Colonic mucosa (tissue), 4 donors: ENCODE data around the gene FOXL1. TPM values are rescaled to one million over a fixed set of nuclear protein-coding genes. Genes with fewer than 3 reads are reported as not detected.
A peak's percentile ranks its signal among the peaks of the same experiment; 100 is the strongest.

Source experiments
- DNase-seq: peaks from one replicate; pipeline ENCODE4 v3.0.0-alpha.2; 2020
- H3K27ac ChIP-seq: fragments of 200-600 bp; one replicate; pipeline ENCODE4 v1.8.0; 2021
- H3K27me3 ChIP-seq: fragments of 200-600 bp; one replicate; pipeline ENCODE4 v1.8.0; 2021
- H3K36me3 ChIP-seq: fragments of 200-600 bp; one replicate; pipeline ENCODE4 v1.8.0; 2021
- H3K4me1 ChIP-seq: fragments of 200-600 bp; one replicate; pipeline ENCODE4 v1.8.0; 2021; ENCODE audit warnings: mild to moderate bottlenecking
- H3K4me3 ChIP-seq: fragments of 200-600 bp; one replicate; pipeline ENCODE4 v1.8.0; 2021
- H3K9ac ChIP-seq, 2 donors: one replicate each; pipeline ENCODE4 v1.7.0; 2013; ENCODE audit warnings: control low read depth in 2 of 2, low read depth in 2 of 2, low read length in 2 of 2
- H3K9me3 ChIP-seq: fragments of 200-600 bp; one replicate; pipeline ENCODE4 v1.8.0; 2021
- intact Hi-C: fragments of 100-400 bp; cut with DNase I; formaldehyde crosslinking; loops from one replicate; pipeline ENCODE4 v1.14.1; 2022
- total RNA-seq, 2 donors: library from RNA; stranded (reverse); fragmentation: NEBNext Ultra II Directional in 1 of 2; extraction: Animal tissue kit (Norgen Biotek cat#: 25700) in 1 of 2; gene quantifications; one replicate each; pipeline ENCODE4 v1.2.1, GENCODE V29; 2021
- TF ChIP-seq, protein P1 (sequence below): fragments of 200-600 bp; IDR thresholded peaks from one replicate; pipeline ENCODE4 v1.8.0; 2022; ENCODE audit warnings: antibody characterized with exemption, mild to moderate bottlenecking
- donor health status: healthy.
- donor health status: DM: no; HTN: no; CAD: no.
- donor health status: DM: no; HTN: no; CAD: no.

The FOXL1 gene
- total RNA-seq, 2 donors from 2014 or later = 2.5 to 3.2 TPM

DNA sequence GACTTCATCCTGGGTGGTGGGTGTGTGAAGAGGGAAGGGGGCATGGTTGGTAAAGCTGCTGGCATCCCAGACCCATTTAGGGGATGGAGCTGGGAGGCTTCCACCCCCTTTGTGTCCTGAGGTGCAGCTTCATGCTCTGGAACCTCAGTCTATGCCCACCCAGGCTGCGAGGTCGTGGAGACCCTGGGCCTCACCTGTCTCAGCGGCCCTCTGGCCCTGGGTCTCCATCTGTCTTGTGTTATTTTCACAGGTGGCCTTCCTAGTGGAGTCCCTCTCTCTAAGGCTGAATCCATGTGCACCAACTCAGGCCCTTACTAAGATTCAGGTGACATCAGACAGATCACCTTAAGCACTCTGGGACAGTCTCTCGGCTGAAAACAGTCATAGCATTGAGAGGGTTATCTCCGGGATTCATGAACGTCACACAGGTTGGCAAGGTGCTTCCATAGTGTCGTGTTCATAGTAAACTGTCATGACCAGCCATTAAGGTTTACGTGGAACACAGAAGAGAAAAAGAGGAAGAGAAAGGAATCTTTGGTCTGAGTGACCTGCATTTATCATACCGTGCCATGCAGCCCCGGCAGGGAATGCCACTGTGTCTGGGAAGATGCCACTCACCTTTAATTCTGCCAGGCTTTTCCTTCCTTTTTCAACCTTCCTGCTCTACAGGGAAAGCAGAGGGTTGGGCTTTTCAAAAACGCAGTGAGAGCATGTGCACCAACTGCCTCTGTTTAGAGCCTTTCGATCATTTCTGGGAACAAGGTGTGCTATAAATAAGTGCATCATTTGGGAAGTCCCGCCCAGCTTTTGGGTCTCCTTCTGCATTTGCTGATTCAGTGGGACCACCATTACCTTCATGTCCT lies 4.5 kb upstream of the FOXL1 start:
- Histone ChIP-seq H3K27ac (no peak overlapping the region), H3K9me3 (no peaks in the 10 kb centered on the region), H3K27me3 (peaks cover 64% of the 10 kb centered on the region), H3K36me3 (no peaks in the 10 kb centered on the region), H3K9ac (no peak overlapping the region), H3K4me1 (peaks cover 4% of the 10 kb centered on the region), H3K4me3 (no peak overlapping the region)
- TF ChIP-seq, protein P1, sequence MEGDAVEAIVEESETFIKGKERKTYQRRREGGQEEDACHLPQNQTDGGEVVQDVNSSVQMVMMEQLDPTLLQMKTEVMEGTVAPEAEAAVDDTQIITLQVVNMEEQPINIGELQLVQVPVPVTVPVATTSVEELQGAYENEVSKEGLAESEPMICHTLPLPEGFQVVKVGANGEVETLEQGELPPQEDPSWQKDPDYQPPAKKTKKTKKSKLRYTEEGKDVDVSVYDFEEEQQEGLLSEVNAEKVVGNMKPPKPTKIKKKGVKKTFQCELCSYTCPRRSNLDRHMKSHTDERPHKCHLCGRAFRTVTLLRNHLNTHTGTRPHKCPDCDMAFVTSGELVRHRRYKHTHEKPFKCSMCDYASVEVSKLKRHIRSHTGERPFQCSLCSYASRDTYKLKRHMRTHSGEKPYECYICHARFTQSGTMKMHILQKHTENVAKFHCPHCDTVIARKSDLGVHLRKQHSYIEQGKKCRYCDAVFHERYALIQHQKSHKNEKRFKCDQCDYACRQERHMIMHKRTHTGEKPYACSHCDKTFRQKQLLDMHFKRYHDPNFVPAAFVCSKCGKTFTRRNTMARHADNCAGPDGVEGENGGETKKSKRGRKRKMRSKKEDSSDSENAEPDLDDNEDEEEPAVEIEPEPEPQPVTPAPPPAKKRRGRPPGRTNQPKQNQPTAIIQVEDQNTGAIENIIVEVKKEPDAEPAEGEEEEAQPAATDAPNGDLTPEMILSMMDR = no peak
- no peak for DNase-seq
- intact Hi-C loops = loop anchor here (5.0 kb wide), 1 partner anchor 188 kb away; no protein-coding TSS in a partner anchor

DNA sequence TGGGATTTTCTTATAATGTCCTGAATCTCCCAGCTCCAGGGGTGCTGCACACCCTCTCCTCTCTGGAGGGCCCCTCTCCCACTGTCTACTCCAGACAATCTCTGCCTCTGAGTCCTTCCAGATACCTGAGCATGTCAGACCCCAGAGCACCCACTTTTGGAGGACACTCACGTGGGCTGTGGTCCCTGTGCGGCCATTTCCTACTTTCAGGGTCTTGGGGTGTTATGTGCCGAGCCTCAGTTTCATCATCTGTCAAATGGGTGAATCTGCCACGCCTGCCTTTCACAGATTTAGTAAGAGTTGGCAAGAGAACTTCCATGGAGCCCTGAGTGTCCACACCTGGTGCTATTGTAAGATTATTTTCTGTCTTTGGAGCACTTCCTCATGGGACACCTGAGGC lies 3.7 kb upstream of the FOXL1 start:
- intact Hi-C loops = loop anchor here (5.0 kb wide), 1 partner anchor 188 kb away; no protein-coding TSS in a partner anchor
- Histone ChIP-seq H3K4me3 (no peak overlapping the region), H3K27me3 (peaks cover 64% of the 10 kb centered on the region), H3K27ac (no peak overlapping the region), H3K36me3 (no peaks in the 10 kb centered on the region), H3K9me3 (no peaks in the 10 kb centered on the region), H3K4me1 (peaks cover 4% of the 10 kb centered on the region), H3K9ac (no peak overlapping the region)
- TF ChIP-seq, protein P1 = no peak
- DNase-seq = no peak

DNA sequence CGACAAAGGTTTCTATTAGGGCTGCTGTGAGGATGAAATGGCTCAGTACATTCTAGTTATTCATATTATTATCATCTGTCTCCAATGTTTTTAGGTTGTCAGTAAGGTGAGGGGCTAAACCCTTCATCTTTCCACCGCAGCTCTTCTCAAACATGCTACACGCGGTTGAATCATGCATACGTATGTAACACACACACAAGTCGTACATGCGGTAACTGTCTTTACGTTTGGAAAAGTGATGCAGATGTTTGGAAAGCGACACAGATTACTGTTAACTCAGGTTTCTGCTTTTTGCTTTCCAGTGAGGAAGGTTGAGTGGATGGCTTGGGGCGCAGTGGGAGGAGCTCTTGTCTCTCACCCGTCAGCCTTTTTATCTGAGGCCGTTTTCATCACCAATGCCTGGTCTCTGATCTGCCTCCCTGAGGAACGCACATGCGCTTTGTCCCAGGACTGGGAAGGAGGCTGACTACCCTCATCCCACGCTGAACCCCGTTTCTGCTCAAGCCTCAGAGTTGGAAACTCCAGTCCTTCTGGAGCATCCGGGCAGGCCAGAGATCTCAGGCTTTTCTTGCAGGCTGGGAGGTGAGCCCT lies 3.2 kb upstream of the FOXL1 start:
- H3K36me3 ChIP-seq = no peaks in the 10 kb centered on the region

DNA sequence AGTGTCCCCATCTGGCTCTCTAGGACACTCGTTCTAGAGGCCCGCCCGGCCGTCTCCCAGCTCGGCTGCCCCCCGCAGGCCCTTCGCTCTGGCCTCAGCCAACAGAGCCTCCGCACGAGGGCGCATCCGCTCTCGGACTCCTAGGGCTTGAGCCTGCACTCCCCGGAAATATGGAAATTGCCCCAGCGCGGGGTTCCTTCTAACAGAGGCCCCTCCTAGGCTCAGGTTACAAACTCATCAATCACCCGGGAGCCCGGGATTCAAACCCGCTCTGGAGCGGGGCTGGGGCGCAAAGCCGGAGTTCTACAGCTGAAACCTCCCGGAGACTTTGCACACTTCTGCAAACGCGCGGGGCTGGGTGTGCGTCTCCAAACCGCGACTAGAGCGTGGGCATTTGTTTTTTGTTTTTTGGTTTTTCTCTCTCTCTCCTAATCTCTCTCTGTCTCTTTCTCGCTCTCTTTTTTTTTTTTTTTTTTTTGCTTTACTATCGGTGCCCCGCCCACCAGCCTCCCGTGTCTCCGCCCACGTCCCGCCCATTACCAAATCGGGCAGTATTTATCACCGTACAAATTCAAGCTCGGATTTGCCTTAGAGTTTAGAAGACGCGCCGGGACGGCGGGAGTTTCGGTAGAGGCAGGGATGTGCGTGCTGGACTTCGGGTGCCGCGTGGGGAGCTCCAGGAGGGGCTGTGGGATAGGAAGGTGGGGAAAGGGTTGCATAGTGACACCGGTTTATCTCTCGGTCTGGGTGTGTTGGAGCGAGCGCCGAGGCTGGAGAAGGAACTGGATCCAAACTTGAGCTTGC lies 2.4 kb upstream of the FOXL1 start:
- TF ChIP-seq, protein P1 = peak; percentile 40
- Histone ChIP-seq H3K27ac (peak overlapping the region; percentile 37), H3K4me1 (peaks cover 4% of the 10 kb centered on the region), H3K9ac (peak overlapping the region in 1 of 2 donors; percentile 30), H3K4me3 (peak overlapping the region; percentile 37), H3K27me3 (peaks cover 58% of the 10 kb centered on the region), H3K36me3 (no peaks in the 10 kb centered on the region), H3K9me3 (no peaks in the 10 kb centered on the region)
- intact Hi-C loops = no loop called here
- peak; percentile 79 for DNase-seq

More for the DNA sequence above, 3.2 kb upstream of the FOXL1 start:
- H3K9me3 ChIP-seq = no peaks in the 10 kb centered on the region
- intact Hi-C loops = no loop called here
- TF ChIP-seq, protein P1 = no peak
- peak overlapping the region; percentile 37 for H3K4me3 ChIP-seq
- peaks cover 4% of the 10 kb centered on the region for H3K4me1 ChIP-seq
- no peak overlapping the region for H3K9ac ChIP-seq
- H3K27ac ChIP-seq = no peak overlapping the region
- DNase-seq = no peak
- H3K27me3 ChIP-seq = peaks cover 63% of the 10 kb centered on the region

DNA sequence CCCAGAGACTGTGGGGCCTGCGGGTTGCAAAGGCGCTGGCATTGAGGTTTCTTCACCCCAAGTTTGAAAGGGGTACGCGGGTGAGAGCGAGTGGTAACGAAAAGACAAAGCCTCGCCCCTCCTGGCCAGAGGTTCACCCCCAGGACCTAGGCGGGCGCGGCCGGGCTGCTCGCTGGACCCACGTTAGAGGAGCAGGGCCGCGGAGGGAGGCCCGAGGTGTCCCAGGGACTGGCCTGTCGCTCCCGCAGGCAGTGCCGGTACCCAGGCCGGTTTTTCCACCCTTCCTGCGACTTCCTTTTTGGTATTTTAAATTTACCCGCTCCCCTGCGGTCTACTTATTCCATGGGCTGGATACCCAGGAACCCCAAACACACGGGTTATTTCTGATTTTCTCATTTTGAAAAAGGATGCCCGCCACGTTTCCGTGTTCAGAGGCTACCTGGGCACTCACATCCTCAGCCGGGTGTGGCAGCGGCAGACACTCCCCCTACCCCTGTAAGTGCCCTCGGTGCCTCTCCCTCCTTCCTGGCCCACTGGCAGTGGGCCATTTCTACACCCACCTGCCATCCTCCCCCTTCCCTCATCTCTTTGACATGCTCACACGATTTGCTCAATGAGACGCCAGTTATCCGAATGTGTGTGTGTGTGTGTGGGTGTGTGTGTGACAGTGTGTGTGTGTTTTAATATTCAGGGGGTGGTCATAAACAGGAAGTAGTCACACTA lies 1.6 kb upstream of the FOXL1 start:
- no peak for DNase-seq
- Histone ChIP-seq H3K27ac (peak overlapping the region; percentile 37), H3K27me3 (peaks cover 51% of the 10 kb centered on the region), H3K4me1 (peaks cover 4% of the 10 kb centered on the region), H3K9ac (peak overlapping the region in 1 of 2 donors; percentile 30), H3K9me3 (no peaks in the 10 kb centered on the region), H3K36me3 (no peaks in the 10 kb centered on the region), H3K4me3 (peak overlapping the region; percentile 37)
- intact Hi-C loops = no loop called here
- TF ChIP-seq, protein P1 = no peak
